GM12878 (cell line): ENCODE results near the gene CACNA2D4. TPM values are rescaled to one million over a fixed set of nuclear protein-coding genes. Genes with fewer than 3 reads are reported as not detected.
"Not testable (repeated sequence)": the region's sequence is repeated elsewhere in the genome, so short reads cannot be mapped to it uniquely, and the experiment has no call there.

Experiments used
- ATAC-seq: fragments of 200-7000 bp; cut with Tn5 transposase; 3 replicates; pipeline ENCODE4 v1.9.1; 2020; ENCODE audit warnings: mild to moderate bottlenecking, moderate library complexity
- BruUV-seq: library from RNA; stranded (reverse); fragments of 400-500 nt; replicated peaks from 2 replicates; lab custom pipeline; 2021; lab: Mats Ljungman, UMichigan
- CTCF ChIA-PET: fragments of 300-600 bp; sonication (Branson Sonifier 250); formaldehyde crosslinking; extraction: SDS; loops from one replicate; lab custom pipeline; 2021; ENCODE audit warnings: inconsistent platforms; lab: Yijun Ruan, JAX
- POLR2A ChIA-PET: fragments of 350-600 bp; formaldehyde crosslinking; extraction: SDS; loops from one replicate; lab custom pipeline; 2021; ENCODE audit warnings: inconsistent platforms; lab: Charles Lee
- RAD21 ChIA-PET: fragments of 300-600 bp; sonication (Branson Sonifier 250); formaldehyde crosslinking; loops from one replicate; lab custom pipeline; 2023; ENCODE audit warnings: antibody characterized with exemption; ENCODE audit not compliant: unreplicated experiment; lab: Charles Lee
- SMC1A ChIA-PET: fragments of 300-600 bp; sonication (Branson Sonifier 250); formaldehyde crosslinking; loops from one replicate; lab custom pipeline; 2023; ENCODE audit not compliant: unreplicated experiment, uncharacterized antibody; lab: Charles Lee
- DNase-seq: peaks from one replicate; pipeline ENCODE4 v3.0.0-alpha.2; 2011; ENCODE audit warnings: low read depth, low spot score
- FAIRE-seq: peaks from 3 replicates; lab custom pipeline; 2011; peaks lifted over from hg19 to GRCh38; lab: Jason Lieb, UNC
- H2AFZ ChIP-seq: 2 replicates; pipeline ENCODE4 v1.6.0; 2011; ENCODE audit warnings: low read depth, low read length, control low read depth; ENCODE audit not compliant: control insufficient read depth
- H3K27ac ChIP-seq: 2 replicates; pipeline ENCODE4 v1.5.1; 2011; ENCODE audit warnings: control low read depth; ENCODE audit not compliant: control insufficient read depth, insufficient read depth
- H3K27me3 ChIP-seq, 2 experiments: replicated peaks in 1 of 2; 2 replicates each; pipeline versions ENCODE4 v1.6.0 to v1.6.1; 2011; ENCODE audit warnings: low read length in 1 of 2; ENCODE audit not compliant: control insufficient read depth in 2 of 2, insufficient read depth in 2 of 2
- H3K36me3 ChIP-seq, 2 experiments: 2 replicates each; pipeline ENCODE4 v1.5.1; 2011; ENCODE audit warnings: low read length in 1 of 2; ENCODE audit not compliant: control insufficient read depth in 2 of 2, insufficient read depth in 2 of 2
- H3K4me1 ChIP-seq: 2 replicates; pipeline ENCODE4 v1.6.1; 2011; ENCODE audit warnings: mild to moderate bottlenecking, low read length, moderate library complexity, mixed read lengths; ENCODE audit not compliant: control insufficient read depth, insufficient read depth
- H3K4me2 ChIP-seq: 2 replicates; pipeline ENCODE4 v1.6.0; 2011; ENCODE audit warnings: control low read depth; ENCODE audit not compliant: control insufficient read depth, insufficient read depth
- H3K4me3 ChIP-seq: fragments of 200-600 bp; sonication (generic); 2 replicates; pipeline ENCODE4 v1.5.1; 2016
- H3K79me2 ChIP-seq: 2 replicates; pipeline ENCODE4 v1.6.0; 2011; ENCODE audit warnings: low read length; ENCODE audit not compliant: control insufficient read depth, insufficient read depth
- H3K9ac ChIP-seq: 2 replicates; pipeline ENCODE4 v1.8.0; 2011; ENCODE audit warnings: low read length, control low read depth, mixed read lengths; ENCODE audit not compliant: control insufficient read depth, insufficient read depth
- H3K9me3 ChIP-seq: replicated peaks from 3 replicates; pipeline ENCODE4 v1.5.1; 2011; ENCODE audit warnings: mild to moderate bottlenecking, low read length; ENCODE audit not compliant: control insufficient read depth, insufficient read depth
- H4K20me1 ChIP-seq: 2 replicates; pipeline ENCODE4 v1.6.0; 2011; ENCODE audit not compliant: control insufficient read depth, insufficient read depth
- CHD2 ChIP-seq: IDR thresholded peaks from 2 replicates; pipeline ENCODE4 v1.6.1; 2011; ENCODE audit warnings: low read depth, low read length, improper control_type of control experiment, borderline replicate concordance
- FOXK2 ChIP-seq: fragments of 450-650 bp; IDR thresholded peaks from 2 replicates; pipeline ENCODE4 v1.6.1; 2017; ENCODE audit warnings: mild to moderate bottlenecking, moderate library complexity
- MEF2B ChIP-seq: fragments of 450-650 bp; IDR thresholded peaks from 2 replicates; pipeline ENCODE4 v1.6.1; 2018; ENCODE audit warnings: mild to moderate bottlenecking, moderate library complexity; ENCODE audit not compliant: partially characterized antibody, poor library complexity, severe bottlenecking
- ZNF622 ChIP-seq: fragments of 450-650 bp; IDR thresholded peaks from 2 replicates; pipeline ENCODE4 v1.6.1; 2017; ENCODE audit warnings: mild to moderate bottlenecking, inconsistent platforms
- WGBS: methylation state at CpG from one replicate; pipeline ENCODE4 v1.1.6; 2016; ENCODE audit warnings: low lambda C conversion rate; ENCODE audit not compliant: insufficient replicate concordance, insufficient coverage; ENCODE audit errors: missing lambda C conversion rate; 5-methylcytosine and 5-hydroxymethylcytosine counted together
- in situ Hi-C: fragments of 300-500 bp; cut with MboI; formaldehyde crosslinking; loops from 9 replicates; pipeline ENCODE4 v1.14.3; 2018; ENCODE audit warnings: mixed read lengths
- intact Hi-C: fragments of 100-400 bp; cut with micrococcal nuclease; formaldehyde crosslinking; loops from one replicate; pipeline ENCODE4 v1.14.2; 2022; ENCODE audit not compliant: unreplicated experiment
- polyA plus RNA-seq, 11 experiments: library from polyadenylated mRNA; depleted of rRNA in 4 of 11; unstranded in 6 of 11; stranded (reverse) in 5 of 11; fragments of >200 nt; fragmentation: Nextera tagmentation in 4 of 11; fragmentation: Illumina TruSeq in 1 of 11; extraction: Ambion mirVana in 4 of 11; extraction: Trizol in 1 of 11; gene quantifications; 1 replicate in 1 of 11; 2 replicates in 10 of 11; pipeline versions ENCODE4 v1.2.1 to v1.2.3, GENCODE V29; 2011 to 2016; ENCODE audit warnings: inconsistent platforms in 2 of 11, missing spikeins in 2 of 11, low read depth in 1 of 11
- total RNA-seq, 4 experiments: library from RNA; depleted of rRNA in 3 of 4; stranded (reverse); fragments of >200 nt in 3 of 4; fragmentation: Illumina TruSeq in 1 of 4; extraction: Trizol in 1 of 4; gene quantifications; 2 replicates each; pipeline versions ENCODE4 v1.2.1 to v1.2.3, GENCODE V29; 2013 to 2021
- TF ChIP-seq, protein P1 (sequence below): fragments of 450-650 bp; formaldehyde crosslinking; IDR thresholded peaks from 2 replicates; pipeline ENCODE4 v1.5.0; 2022; ENCODE audit warnings: mild to moderate bottlenecking, missing genetic modification characterization

The CACNA2D4 gene
- total and polyA plus RNA-seq, 10 of the 15 experiments (the other 5 are each of a cell fraction or from before 2014, with no cell fraction given), result 0.03 to 1.0 (median 0.65) TPM

DNA sequence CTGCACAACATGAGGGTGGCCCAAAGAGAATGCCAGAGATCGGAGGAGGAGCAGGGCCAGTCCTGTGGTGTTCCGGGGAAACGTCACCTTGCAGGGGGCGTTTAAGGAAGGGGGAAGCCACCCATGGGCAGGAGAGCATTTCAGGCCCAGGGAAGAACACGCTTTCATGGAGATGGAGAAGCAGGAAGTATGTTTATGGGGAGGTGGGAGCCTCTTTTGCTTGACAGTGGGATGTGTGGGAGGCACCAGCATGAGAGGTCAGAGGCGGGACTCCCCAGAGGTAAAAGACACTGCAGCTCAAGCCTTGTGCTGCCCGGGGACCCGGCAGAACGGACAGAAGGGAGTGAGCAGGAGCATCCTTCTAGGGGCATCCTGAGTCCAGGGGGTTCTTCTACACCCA is 99.4 kb downstream of the CACNA2D4 start (continued):
- TF ChIP-seq, protein P1, sequence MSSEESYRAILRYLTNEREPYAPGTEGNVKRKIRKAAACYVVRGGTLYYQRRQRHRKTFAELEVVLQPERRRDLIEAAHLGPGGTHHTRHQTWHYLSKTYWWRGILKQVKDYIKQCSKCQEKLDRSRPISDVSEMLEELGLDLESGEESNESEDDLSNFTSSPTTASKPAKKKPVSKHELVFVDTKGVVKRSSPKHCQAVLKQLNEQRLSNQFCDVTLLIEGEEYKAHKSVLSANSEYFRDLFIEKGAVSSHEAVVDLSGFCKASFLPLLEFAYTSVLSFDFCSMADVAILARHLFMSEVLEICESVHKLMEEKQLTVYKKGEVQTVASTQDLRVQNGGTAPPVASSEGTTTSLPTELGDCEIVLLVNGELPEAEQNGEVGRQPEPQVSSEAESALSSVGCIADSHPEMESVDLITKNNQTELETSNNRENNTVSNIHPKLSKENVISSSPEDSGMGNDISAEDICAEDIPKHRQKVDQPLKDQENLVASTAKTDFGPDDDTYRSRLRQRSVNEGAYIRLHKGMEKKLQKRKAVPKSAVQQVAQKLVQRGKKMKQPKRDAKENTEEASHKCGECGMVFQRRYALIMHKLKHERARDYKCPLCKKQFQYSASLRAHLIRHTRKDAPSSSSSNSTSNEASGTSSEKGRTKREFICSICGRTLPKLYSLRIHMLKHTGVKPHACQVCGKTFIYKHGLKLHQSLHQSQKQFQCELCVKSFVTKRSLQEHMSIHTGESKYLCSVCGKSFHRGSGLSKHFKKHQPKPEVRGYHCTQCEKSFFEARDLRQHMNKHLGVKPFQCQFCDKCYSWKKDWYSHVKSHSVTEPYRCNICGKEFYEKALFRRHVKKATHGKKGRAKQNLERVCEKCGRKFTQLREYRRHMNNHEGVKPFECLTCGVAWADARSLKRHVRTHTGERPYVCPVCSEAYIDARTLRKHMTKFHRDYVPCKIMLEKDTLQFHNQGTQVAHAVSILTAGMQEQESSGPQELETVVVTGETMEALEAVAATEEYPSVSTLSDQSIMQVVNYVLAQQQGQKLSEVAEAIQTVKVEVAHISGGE (CRISPR knock-in tag), result no peak
- no peak for TF ChIP-seq CHD2
- no peak for TF ChIP-seq FOXK2
- TF ChIP-seq ZNF622, result no peak
- no peak for TF ChIP-seq MEF2B

- CTCF ChIA-PET, POLR2A ChIA-PET, FAIRE-seq, H3K27ac ChIP-seq, intact Hi-C loops, H3K4me1 ChIP-seq, H3K79me2 ChIP-seq, H3K36me3 ChIP-seq, BruUV-seq, RAD21 ChIA-PET, H3K9me3 ChIP-seq, H3K9ac ChIP-seq, H2AFZ ChIP-seq, H3K4me3 ChIP-seq, in situ Hi-C loops, SMC1A ChIA-PET, H4K20me1 ChIP-seq, H3K4me2 ChIP-seq, DNase-seq, ATAC-seq: not testable (repeated sequence)
- peaks cover 10 to 11% of the 10 kb centered on the region in 2 experiments; a peak in 3 of 4 replicates for H3K27me3 ChIP-seq
- WGBS, result 74% methylated on average over 11 of the region's 28 CpGs
Measured at GRCh38 chr12:1817928-1818327, 100.5 kb downstream of the CACNA2D4 start.
